ENCODE measurements around the gene ARHGEF9. TPM values are rescaled to one million over a fixed set of nuclear protein-coding genes. Genes with fewer than 3 reads are reported as not detected.

The ARHGEF9 gene
- polyA plus RNA-seq, 1 of the 3 experiments (the other 2 are of a cell fraction), result 6.4 TPM

DNA sequence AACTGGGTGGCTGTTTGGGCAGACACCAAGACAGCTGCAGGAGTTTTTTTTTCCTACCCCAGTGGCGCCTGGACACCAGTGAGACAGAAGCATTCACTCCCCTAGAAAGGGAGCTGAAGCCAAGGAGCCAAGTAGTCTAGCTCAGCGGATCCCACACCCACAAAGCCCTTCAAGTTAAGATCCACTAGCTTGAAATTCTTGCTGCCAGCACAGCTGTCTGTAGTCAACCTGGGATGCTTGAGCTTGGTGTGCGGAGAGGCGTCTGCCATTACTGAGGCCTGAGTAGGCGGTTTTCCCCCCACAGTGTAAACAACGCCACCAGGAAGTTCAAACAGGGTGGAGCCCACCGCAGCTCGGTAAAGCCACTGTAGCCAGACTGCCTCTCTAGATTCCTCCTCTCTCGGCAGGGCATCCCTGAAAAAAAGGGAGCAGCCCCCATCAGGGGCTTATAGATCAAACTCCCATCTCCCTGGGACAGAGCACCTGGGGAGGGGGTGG, 171.4 kb downstream of the ARHGEF9 start:
- 20% methylated on average over 1 of the region's 9 CpGs for WGBS (ENCODE audit: low lambda C conversion rate)
- Histone ChIP-seq H3K9me3 (no peaks in the 10 kb centered on the region), H3K79me2 (ENCODE audit: insufficient read depth) (no peaks in the 10 kb centered on the region), H3K27ac (ENCODE audit: low read depth in 2 of 2, low read length in 1 of 2) (no peak overlapping the region), H3K4me1 (ENCODE audit: control insufficient read depth in 1 of 2, insufficient read depth in 2 of 2, low read depth in 1 of 2, low read length in 1 of 2) (no peaks in the 10 kb centered on the region), H3K27me3 (ENCODE audit: insufficient read depth) (no peaks in the 10 kb centered on the region), H3F3A (replicated peaks; ENCODE audit: insufficient read depth) (no peaks in the 10 kb centered on the region), H4K20me1 (ENCODE audit: insufficient read depth) (no peaks in the 10 kb centered on the region), H2AFZ (ENCODE audit: low read depth) (no peak overlapping the region), H3K4me2 (no peak overlapping the region), H3K4me3 (ENCODE audit: low read depth in 2 of 2, low read length in 1 of 2) (no peak overlapping the region), H3K9me2 (no peaks in the 10 kb centered on the region), H3K36me3 (replicated peaks in 1 of 2; ENCODE audit: control insufficient read depth in 1 of 2, insufficient read depth in 2 of 2, low read length in 1 of 2) (no peaks in the 10 kb centered on the region), H3K9ac (no peak overlapping the region)
- no peak for DNase-seq
- ChIA-PET CTCF (interaction anchor here (1.3 kb wide), 1 partner anchor 73 kb away, joined by 3 read pairs; no protein-coding TSS in a partner anchor), POLR2A (no interaction called here)
- TF ChIP-seq POLR2AphosphoS5 (IDR thresholded peaks at IDR 0.05; ENCODE audit: low read depth, low read length), result no peak
- TF ChIP-seq ELF1 (IDR thresholded peaks at IDR 0.05), result no peak
- TF ChIP-seq, protein P1, sequence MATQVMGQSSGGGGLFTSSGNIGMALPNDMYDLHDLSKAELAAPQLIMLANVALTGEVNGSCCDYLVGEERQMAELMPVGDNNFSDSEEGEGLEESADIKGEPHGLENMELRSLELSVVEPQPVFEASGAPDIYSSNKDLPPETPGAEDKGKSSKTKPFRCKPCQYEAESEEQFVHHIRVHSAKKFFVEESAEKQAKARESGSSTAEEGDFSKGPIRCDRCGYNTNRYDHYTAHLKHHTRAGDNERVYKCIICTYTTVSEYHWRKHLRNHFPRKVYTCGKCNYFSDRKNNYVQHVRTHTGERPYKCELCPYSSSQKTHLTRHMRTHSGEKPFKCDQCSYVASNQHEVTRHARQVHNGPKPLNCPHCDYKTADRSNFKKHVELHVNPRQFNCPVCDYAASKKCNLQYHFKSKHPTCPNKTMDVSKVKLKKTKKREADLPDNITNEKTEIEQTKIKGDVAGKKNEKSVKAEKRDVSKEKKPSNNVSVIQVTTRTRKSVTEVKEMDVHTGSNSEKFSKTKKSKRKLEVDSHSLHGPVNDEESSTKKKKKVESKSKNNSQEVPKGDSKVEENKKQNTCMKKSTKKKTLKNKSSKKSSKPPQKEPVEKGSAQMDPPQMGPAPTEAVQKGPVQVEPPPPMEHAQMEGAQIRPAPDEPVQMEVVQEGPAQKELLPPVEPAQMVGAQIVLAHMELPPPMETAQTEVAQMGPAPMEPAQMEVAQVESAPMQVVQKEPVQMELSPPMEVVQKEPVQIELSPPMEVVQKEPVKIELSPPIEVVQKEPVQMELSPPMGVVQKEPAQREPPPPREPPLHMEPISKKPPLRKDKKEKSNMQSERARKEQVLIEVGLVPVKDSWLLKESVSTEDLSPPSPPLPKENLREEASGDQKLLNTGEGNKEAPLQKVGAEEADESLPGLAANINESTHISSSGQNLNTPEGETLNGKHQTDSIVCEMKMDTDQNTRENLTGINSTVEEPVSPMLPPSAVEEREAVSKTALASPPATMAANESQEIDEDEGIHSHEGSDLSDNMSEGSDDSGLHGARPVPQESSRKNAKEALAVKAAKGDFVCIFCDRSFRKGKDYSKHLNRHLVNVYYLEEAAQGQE (IDR thresholded peaks at IDR 0.05; ENCODE audit: low read depth, low read length), result no peak
- no peak for TF ChIP-seq TEAD4 (IDR thresholded peaks at IDR 0.05; ENCODE audit: borderline replicate concordance, insufficient read depth)
- TF ChIP-seq NFIC (IDR thresholded peaks at IDR 0.05; ENCODE audit: borderline replicate concordance), result no peak
- TF ChIP-seq RXRA (IDR thresholded peaks at IDR 0.05; ENCODE audit: borderline replicate concordance, low read depth), result no peak
- TF ChIP-seq RFX5 (IDR thresholded peaks at IDR 0.05; ENCODE audit: low read length), result no peak
- no peak for TF ChIP-seq EZH2phosphoT487 (IDR thresholded peaks at IDR 0.05; ENCODE audit: borderline replicate concordance, low read depth)
- TF ChIP-seq FOXJ3 (CRISPR knock-in tag; IDR thresholded peaks at IDR 0.05), result no peak
- no peak for TF ChIP-seq CHD2 (IDR thresholded peaks at IDR 0.05; ENCODE audit: low read length, partially characterized antibody)
- no peak for TF ChIP-seq USF2 (IDR thresholded peaks at IDR 0.05; ENCODE audit: borderline replicate concordance, low read depth, low read length)

- H3K4me2 ChIP-seq, result no peak overlapping the region
- H3K4me1 ChIP-seq (ENCODE audit: control insufficient read depth in 1 of 2, insufficient read depth in 2 of 2, low read depth in 1 of 2, low read length in 1 of 2), result no peaks in the 10 kb centered on the region
- H3K9me2 ChIP-seq, result no peaks in the 10 kb centered on the region
- no peaks in the 10 kb centered on the region for H4K20me1 ChIP-seq (ENCODE audit: insufficient read depth)
- peaks cover 4% of the 10 kb centered on the region; the same call in 1 of the 2 replicates for H3K9me3 ChIP-seq
- POLR2A ChIA-PET, result no interaction called here
- CTCF ChIA-PET, result no interaction called here
- no peak overlapping the region for H2AFZ ChIP-seq (ENCODE audit: low read depth)
- H3K27me3 ChIP-seq (ENCODE audit: insufficient read depth), result no peaks in the 10 kb centered on the region
- no peaks in the 10 kb centered on the region for H3K79me2 ChIP-seq (ENCODE audit: insufficient read depth)
- H3F3A ChIP-seq (replicated peaks; ENCODE audit: insufficient read depth), result no peaks in the 10 kb centered on the region
- H3K4me3 ChIP-seq (ENCODE audit: low read depth in 2 of 2, low read length in 1 of 2), result no peak overlapping the region
- no peaks in the 10 kb centered on the region for H3K36me3 ChIP-seq (replicated peaks in 1 of 2; ENCODE audit: control insufficient read depth in 1 of 2, insufficient read depth in 2 of 2, low read length in 1 of 2)
- 6% methylated on average over 5 of the region's 5 CpGs for WGBS (ENCODE audit: low lambda C conversion rate)
- DNase-seq, result no peak
- TF ChIP-seq TEAD4 (IDR thresholded peaks at IDR 0.05; ENCODE audit: borderline replicate concordance, insufficient read depth), result no peak
- TF ChIP-seq MEF2A (IDR thresholded peaks at IDR 0.05; ENCODE audit: borderline replicate concordance, low read depth), result no peak
- no peak for TF ChIP-seq RFX5 (IDR thresholded peaks at IDR 0.05; ENCODE audit: low read length)
- TF ChIP-seq, protein P2, sequence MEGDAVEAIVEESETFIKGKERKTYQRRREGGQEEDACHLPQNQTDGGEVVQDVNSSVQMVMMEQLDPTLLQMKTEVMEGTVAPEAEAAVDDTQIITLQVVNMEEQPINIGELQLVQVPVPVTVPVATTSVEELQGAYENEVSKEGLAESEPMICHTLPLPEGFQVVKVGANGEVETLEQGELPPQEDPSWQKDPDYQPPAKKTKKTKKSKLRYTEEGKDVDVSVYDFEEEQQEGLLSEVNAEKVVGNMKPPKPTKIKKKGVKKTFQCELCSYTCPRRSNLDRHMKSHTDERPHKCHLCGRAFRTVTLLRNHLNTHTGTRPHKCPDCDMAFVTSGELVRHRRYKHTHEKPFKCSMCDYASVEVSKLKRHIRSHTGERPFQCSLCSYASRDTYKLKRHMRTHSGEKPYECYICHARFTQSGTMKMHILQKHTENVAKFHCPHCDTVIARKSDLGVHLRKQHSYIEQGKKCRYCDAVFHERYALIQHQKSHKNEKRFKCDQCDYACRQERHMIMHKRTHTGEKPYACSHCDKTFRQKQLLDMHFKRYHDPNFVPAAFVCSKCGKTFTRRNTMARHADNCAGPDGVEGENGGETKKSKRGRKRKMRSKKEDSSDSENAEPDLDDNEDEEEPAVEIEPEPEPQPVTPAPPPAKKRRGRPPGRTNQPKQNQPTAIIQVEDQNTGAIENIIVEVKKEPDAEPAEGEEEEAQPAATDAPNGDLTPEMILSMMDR (IDR thresholded peaks at IDR 0.05), result no peak
- no peak for TF ChIP-seq RAD21 (IDR thresholded peaks at IDR 0.05; ENCODE audit: low read length)
- TF ChIP-seq MXI1 (IDR thresholded peaks at IDR 0.05; ENCODE audit: low read depth, low read length), result no peak
- no peak for TF ChIP-seq EP300 (IDR thresholded peaks at IDR 0.05; ENCODE audit: borderline replicate concordance in 1 of 2, low read depth in 1 of 2, low read length in 1 of 2)
- TF ChIP-seq FOXJ3 (CRISPR knock-in tag; IDR thresholded peaks at IDR 0.05), result no peak
- no peak for TF ChIP-seq JUND (IDR thresholded peaks at IDR 0.05)
- no peak for TF ChIP-seq GATA2 (CRISPR knock-in tag; IDR thresholded peaks at IDR 0.05)
- no peak for TF ChIP-seq EZH2phosphoT487 (IDR thresholded peaks at IDR 0.05; ENCODE audit: borderline replicate concordance, low read depth)
- no peak for TF ChIP-seq YY1 (IDR thresholded peaks at IDR 0.05; ENCODE audit: low read depth)
- TF ChIP-seq, protein P3, sequence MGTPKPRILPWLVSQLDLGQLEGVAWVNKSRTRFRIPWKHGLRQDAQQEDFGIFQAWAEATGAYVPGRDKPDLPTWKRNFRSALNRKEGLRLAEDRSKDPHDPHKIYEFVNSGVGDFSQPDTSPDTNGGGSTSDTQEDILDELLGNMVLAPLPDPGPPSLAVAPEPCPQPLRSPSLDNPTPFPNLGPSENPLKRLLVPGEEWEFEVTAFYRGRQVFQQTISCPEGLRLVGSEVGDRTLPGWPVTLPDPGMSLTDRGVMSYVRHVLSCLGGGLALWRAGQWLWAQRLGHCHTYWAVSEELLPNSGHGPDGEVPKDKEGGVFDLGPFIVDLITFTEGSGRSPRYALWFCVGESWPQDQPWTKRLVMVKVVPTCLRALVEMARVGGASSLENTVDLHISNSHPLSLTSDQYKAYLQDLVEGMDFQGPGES (IDR thresholded peaks at IDR 0.05; ENCODE audit: low read depth, low read length), result no peak
- no peak for TF ChIP-seq NRF1 (IDR thresholded peaks at IDR 0.05; ENCODE audit: low read depth, low read length)
- no peak for TF ChIP-seq FOXM1 (IDR thresholded peaks at IDR 0.05; ENCODE audit: low read depth)
- H3K27ac ChIP-seq (ENCODE audit: low read depth in 2 of 2, low read length in 1 of 2), result no peak overlapping the region
- no peak overlapping the region for H3K9ac ChIP-seq
Observed at GRCh38 chrX:63585936-63586335, 199.1 kb downstream of the ARHGEF9 start.
